ENCODE measurements around the gene BEX3.

- TF ChIP-seq POLR2AphosphoS5 (IDR thresholded peaks at IDR 0.05) (no peak), EP300 (IDR thresholded peaks at IDR 0.05; ENCODE audit: low read depth) (no peak)
- TF ChIP-seq, protein P1, sequence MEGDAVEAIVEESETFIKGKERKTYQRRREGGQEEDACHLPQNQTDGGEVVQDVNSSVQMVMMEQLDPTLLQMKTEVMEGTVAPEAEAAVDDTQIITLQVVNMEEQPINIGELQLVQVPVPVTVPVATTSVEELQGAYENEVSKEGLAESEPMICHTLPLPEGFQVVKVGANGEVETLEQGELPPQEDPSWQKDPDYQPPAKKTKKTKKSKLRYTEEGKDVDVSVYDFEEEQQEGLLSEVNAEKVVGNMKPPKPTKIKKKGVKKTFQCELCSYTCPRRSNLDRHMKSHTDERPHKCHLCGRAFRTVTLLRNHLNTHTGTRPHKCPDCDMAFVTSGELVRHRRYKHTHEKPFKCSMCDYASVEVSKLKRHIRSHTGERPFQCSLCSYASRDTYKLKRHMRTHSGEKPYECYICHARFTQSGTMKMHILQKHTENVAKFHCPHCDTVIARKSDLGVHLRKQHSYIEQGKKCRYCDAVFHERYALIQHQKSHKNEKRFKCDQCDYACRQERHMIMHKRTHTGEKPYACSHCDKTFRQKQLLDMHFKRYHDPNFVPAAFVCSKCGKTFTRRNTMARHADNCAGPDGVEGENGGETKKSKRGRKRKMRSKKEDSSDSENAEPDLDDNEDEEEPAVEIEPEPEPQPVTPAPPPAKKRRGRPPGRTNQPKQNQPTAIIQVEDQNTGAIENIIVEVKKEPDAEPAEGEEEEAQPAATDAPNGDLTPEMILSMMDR (IDR thresholded peaks at IDR 0.05): no peak
These were observed 19.8 kb downstream of the BEX3 start for GRCh38 chrX:103396186-103396585.
